ENCODE measurements around the gene SNAP29. TPM values are rescaled to one million over a fixed set of nuclear protein-coding genes. Genes with fewer than 3 reads are reported as not detected.

SNAP29 gene
- total and polyA plus RNA-seq, 2 donors (not counting 3 experiments of a cell fraction or from before 2014, with no cell fraction given), result 16.4 to 26.7 TPM

- intact Hi-C loops (cut with micrococcal nuclease) (no loop called here), dilution Hi-C loops (cut with MboI; ENCODE audit: extremely low pct_ligation_motif_present, low sequenced_read_pairs) (no loop called here)
- Histone ChIP-seq H3K27me3 (ENCODE audit: control insufficient read depth in 2 of 2, insufficient read depth in 2 of 2, low read length in 2 of 2) (no peaks in the 10 kb centered on the region), H3K79me2 (ENCODE audit: control insufficient read depth, insufficient read depth, low read length) (peaks cover 47% of the 10 kb centered on the region), H3K4me2 (ENCODE audit: insufficient read depth, low read length) (no peak overlapping the region), H2AFZ (ENCODE audit: low read depth, low read length) (no peak overlapping the region), H3K36me3 (ENCODE audit: control insufficient read depth in 2 of 2, extremely low read depth in 1 of 2, insufficient read depth in 2 of 2, low read length in 2 of 2) (no peaks in the 10 kb centered on the region), H3K4me3 (replicated peaks in 1 of 3; ENCODE audit: insufficient read depth in 1 of 3, low read depth in 1 of 3, low read length in 3 of 3) (no peak overlapping the region), H4K20me1 (replicated peaks; ENCODE audit: control insufficient read depth, extremely low read depth, insufficient read depth, low read length) (no peaks in the 10 kb centered on the region), H3K9me3 (replicated peaks; ENCODE audit: control insufficient read depth, insufficient read depth, low read length) (no peaks in the 10 kb centered on the region), H3K27ac (ENCODE audit: insufficient read depth, low read depth, low read length) (no peak overlapping the region), H3K9me1 (replicated peaks; ENCODE audit: control insufficient read depth, extremely low read depth, insufficient read depth, low read length) (no peaks in the 10 kb centered on the region), H3K4me1 (ENCODE audit: control insufficient read depth, extremely low read depth, insufficient read depth, low read length) (no peaks in the 10 kb centered on the region), H3K9ac (replicated peaks; ENCODE audit: extremely low read depth, insufficient read depth, low read length) (no peak overlapping the region)
- ChIA-PET CTCF (interaction anchor here (1.1 kb wide), 1 partner anchor 45 kb away, joined by 4 read pairs; no protein-coding TSS in a partner anchor), POLR2A (no interaction called here)
- no peak for FAIRE-seq
- BruUV-seq (replicated peaks), result no TSS peak
- no peak for DNase-seq (ENCODE audit: low read depth, low spot score)
- TF ChIP-seq MAX (IDR thresholded peaks at IDR 0.05; ENCODE audit: insufficient read depth, insufficient read length) (no peak), MYC (IDR thresholded peaks at IDR 0.05; ENCODE audit: low read depth, low read length) (no peak), EZH2 (IDR thresholded peaks at IDR 0.05; ENCODE audit: borderline replicate concordance, low read depth, low read length, severe bottlenecking) (no peak), JUN (IDR thresholded peaks at IDR 0.05; ENCODE audit: borderline replicate concordance, insufficient read depth, insufficient read length, low read depth) (no peak), FOS (IDR thresholded peaks at IDR 0.05; ENCODE audit: borderline replicate concordance, insufficient read depth, low read length) (no peak), POLR2AphosphoS5 (IDR thresholded peaks at IDR 0.05; ENCODE audit: insufficient read depth, low read depth, low read length) (no peak), GATA2 (IDR thresholded peaks at IDR 0.05; ENCODE audit: insufficient read depth, insufficient read length, low read depth, low read length) (no peak), POLR2A (IDR thresholded peaks at IDR 0.05; ENCODE audit: low read depth, low read length) (no peak)
- TF ChIP-seq, protein P1, sequence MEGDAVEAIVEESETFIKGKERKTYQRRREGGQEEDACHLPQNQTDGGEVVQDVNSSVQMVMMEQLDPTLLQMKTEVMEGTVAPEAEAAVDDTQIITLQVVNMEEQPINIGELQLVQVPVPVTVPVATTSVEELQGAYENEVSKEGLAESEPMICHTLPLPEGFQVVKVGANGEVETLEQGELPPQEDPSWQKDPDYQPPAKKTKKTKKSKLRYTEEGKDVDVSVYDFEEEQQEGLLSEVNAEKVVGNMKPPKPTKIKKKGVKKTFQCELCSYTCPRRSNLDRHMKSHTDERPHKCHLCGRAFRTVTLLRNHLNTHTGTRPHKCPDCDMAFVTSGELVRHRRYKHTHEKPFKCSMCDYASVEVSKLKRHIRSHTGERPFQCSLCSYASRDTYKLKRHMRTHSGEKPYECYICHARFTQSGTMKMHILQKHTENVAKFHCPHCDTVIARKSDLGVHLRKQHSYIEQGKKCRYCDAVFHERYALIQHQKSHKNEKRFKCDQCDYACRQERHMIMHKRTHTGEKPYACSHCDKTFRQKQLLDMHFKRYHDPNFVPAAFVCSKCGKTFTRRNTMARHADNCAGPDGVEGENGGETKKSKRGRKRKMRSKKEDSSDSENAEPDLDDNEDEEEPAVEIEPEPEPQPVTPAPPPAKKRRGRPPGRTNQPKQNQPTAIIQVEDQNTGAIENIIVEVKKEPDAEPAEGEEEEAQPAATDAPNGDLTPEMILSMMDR (IDR thresholded peaks at IDR 0.05; ENCODE audit: extremely low read depth in 1 of 2, insufficient read depth in 1 of 2, low read depth in 1 of 2, low read length in 2 of 2), result no peak
These were observed 18.0 kb upstream of the SNAP29 start for GRCh38 chr22:20840646-20841371.

Data from endothelial cell of umbilical vein (primary cell).